ENCODE data around the gene AASS. TPM values are rescaled to one million over a fixed set of nuclear protein-coding genes. Genes with fewer than 3 reads are reported as not detected.
"Not testable (repeated sequence)": the region's sequence is repeated elsewhere in the genome, so short reads cannot be mapped to it uniquely, and the experiment has no call there.

Gene AASS
- total RNA-seq, 6 experiments from 2014 or later: 23.6 to 83.0 (median 39.0) TPM

DNA sequence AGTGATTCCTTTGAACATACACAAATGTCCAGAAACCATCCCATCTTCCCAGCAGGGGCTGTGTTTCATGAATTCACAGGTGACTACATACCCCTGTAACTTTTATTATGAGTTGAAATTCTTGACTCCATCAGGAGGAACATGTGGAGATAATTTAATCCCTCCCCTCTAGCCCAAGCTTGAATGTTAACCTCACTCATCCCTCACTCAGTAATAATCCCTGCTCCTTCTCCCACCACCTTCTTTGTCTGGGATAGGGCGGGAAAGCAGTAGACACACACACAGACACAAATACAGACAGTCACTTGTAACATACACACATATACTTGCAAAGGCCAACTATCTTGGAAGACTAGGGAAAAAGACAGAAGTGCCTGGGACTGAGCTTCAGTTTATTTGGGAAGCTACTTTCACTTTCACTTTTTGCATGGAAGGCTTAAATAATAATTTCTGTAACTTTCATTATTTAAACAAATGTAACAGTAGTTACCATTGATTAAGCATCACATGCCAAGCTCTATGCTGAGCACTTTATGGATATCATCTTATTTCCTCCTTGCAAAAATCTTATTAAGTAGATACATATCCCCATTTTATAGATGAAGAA lies 7.3 kb downstream of the AASS start:
- Histone ChIP-seq H3K4me3 (peak overlapping the region; percentile 8 to 36 (median 31)), H3K9me3 (no peaks in the 10 kb centered on the region), H3K36me3 (no peaks in the 10 kb centered on the region), H3K4me1 (peaks cover 0 to 43% (median 7%) of the 10 kb centered on the region in 4 donors), H3K27me3 (no peaks in the 10 kb centered on the region), H3K27ac (peak overlapping the region; percentile 11 to 45 (median 43))
- no peak for DNase-seq
- ATAC-seq: peak; percentile 44 to 64 (median 52)
- 18% methylated on average over 1 of the region's 1 CpG for WGBS (ENCODE audit: insufficient coverage, low coverage, low lambda C conversion rate, missing lambda C conversion rate)
- TF ChIP-seq, protein P1, sequence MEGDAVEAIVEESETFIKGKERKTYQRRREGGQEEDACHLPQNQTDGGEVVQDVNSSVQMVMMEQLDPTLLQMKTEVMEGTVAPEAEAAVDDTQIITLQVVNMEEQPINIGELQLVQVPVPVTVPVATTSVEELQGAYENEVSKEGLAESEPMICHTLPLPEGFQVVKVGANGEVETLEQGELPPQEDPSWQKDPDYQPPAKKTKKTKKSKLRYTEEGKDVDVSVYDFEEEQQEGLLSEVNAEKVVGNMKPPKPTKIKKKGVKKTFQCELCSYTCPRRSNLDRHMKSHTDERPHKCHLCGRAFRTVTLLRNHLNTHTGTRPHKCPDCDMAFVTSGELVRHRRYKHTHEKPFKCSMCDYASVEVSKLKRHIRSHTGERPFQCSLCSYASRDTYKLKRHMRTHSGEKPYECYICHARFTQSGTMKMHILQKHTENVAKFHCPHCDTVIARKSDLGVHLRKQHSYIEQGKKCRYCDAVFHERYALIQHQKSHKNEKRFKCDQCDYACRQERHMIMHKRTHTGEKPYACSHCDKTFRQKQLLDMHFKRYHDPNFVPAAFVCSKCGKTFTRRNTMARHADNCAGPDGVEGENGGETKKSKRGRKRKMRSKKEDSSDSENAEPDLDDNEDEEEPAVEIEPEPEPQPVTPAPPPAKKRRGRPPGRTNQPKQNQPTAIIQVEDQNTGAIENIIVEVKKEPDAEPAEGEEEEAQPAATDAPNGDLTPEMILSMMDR (IDR thresholded peaks at IDR 0.05): no peak
- no peak for TF ChIP-seq POLR2A (IDR thresholded peaks at IDR 0.05)
- intact Hi-C loops (cut with DNase I): no loop called here

DNA sequence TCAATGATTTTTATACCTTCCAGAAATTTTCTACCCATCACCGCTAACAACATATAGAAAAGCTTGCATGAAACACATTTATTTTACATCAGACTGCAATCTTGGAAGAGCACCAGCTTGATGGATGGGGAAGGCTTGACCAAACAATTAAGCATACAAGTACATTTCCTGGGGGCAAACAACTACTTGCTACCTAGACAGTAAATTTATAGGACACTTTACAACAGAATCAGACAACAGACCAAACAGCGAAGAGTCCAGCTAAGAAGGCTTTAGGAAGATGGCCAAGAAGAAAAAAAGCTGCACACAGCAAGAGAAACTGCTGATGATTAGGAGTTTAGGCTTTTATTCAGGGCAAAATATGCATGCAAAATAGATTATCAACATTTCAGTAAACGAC lies 8.0 kb downstream of the AASS start:
- no peak for DNase-seq
- ATAC-seq: no peak
- TF ChIP-seq, protein P1 (IDR thresholded peaks at IDR 0.05): no peak
- no peak for TF ChIP-seq POLR2A (IDR thresholded peaks at IDR 0.05)
- H3K27me3 ChIP-seq: no peaks in the 10 kb centered on the region
- H3K9me3 ChIP-seq: no peaks in the 10 kb centered on the region
- H3K36me3 ChIP-seq: no peaks in the 10 kb centered on the region
- peaks cover 0 to 38% (median 7%) of the 10 kb centered on the region in 4 donors for H3K4me1 ChIP-seq
- no peak overlapping the region for H3K4me3 ChIP-seq
- H3K27ac ChIP-seq: no peak overlapping the region
- intact Hi-C loops (cut with DNase I): no loop called here
- WGBS (ENCODE audit: insufficient coverage, low coverage, low lambda C conversion rate, missing lambda C conversion rate): 60% methylated on average over 3 of the region's 3 CpGs

DNA sequence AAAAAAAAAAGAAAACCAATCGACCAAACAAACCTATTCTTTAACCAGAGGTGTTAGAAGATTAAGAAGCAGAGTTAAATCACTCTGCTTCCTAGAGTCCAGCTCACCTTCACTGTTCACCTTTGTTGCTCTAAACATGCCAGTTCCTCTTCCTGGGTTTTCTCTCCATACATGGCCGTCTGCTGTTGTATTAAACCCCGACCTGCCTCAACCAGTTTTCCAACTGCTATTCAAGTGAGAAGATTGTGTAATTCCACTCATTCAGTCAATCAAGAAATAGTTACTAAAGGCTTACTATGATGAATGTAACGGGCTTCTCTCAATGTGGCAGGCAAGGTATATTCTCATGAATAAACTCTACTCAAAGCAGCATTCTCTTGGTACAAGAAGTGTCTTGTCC lies 8.8 kb downstream of the AASS start:
- intact Hi-C loops (cut with DNase I): no loop called here
- no peaks in the 10 kb centered on the region for H3K36me3 ChIP-seq
- no peak overlapping the region for H3K27ac ChIP-seq
- H3K9me3 ChIP-seq: no peaks in the 10 kb centered on the region
- peaks cover 0 to 38% (median 7%) of the 10 kb centered on the region in 4 donors for H3K4me1 ChIP-seq
- H3K4me3 ChIP-seq: no peak overlapping the region
- no peaks in the 10 kb centered on the region for H3K27me3 ChIP-seq
- DNase-seq (no peak), ATAC-seq (no peak)
- whole genome bisulfite sequencing (ENCODE audit: insufficient coverage, low coverage, low lambda C conversion rate, missing lambda C conversion rate): 82% methylated on average over 3 of the region's 4 CpGs
- no peak for TF ChIP-seq POLR2A (IDR thresholded peaks at IDR 0.05)
- TF ChIP-seq, protein P1 (IDR thresholded peaks at IDR 0.05): no peak

GRCh38 chr7:122134793-122135192 lies 9.3 kb downstream of the AASS start:
- 90% methylated on average over 2 of the region's 3 CpGs for WGBS (ENCODE audit: insufficient coverage, low coverage, low lambda C conversion rate, missing lambda C conversion rate)
- intact Hi-C loops (cut with DNase I); H3K27ac ChIP-seq; ATAC-seq; H3K9me3 ChIP-seq; DNase-seq; H3K4me3 ChIP-seq; H3K36me3 ChIP-seq; H3K27me3 ChIP-seq: not testable (repeated sequence)
- peaks cover 0 to 38% (median 7%) of the 10 kb centered on the region in 4 donors for H3K4me1 ChIP-seq

GRCh38 chr7:122133477-122133876 lies 10.6 kb downstream of the AASS start:
- TF ChIP-seq, protein P1 (IDR thresholded peaks at IDR 0.05): no peak
- TF ChIP-seq POLR2A (IDR thresholded peaks at IDR 0.05): no peak
- 94% methylated on average over 8 of the region's 8 CpGs for WGBS (ENCODE audit: insufficient coverage, low coverage, low lambda C conversion rate, missing lambda C conversion rate)

More at GRCh38 chr7:122133477-122133876, 10.6 kb downstream of the AASS start:
- ATAC-seq: no peak
- DNase-seq: no peak
- H3K36me3 ChIP-seq: no peaks in the 10 kb centered on the region
- H3K4me1 ChIP-seq: peaks cover 0 to 28% (median 7%) of the 10 kb centered on the region in 4 donors
- no peaks in the 10 kb centered on the region for H3K9me3 ChIP-seq
- no peak overlapping the region for H3K27ac ChIP-seq
- no peak overlapping the region for H3K4me3 ChIP-seq
- intact Hi-C loops (cut with DNase I): no loop called here
- no peaks in the 10 kb centered on the region for H3K27me3 ChIP-seq
